ENCODE data around the gene ZFHX3.

DNA sequence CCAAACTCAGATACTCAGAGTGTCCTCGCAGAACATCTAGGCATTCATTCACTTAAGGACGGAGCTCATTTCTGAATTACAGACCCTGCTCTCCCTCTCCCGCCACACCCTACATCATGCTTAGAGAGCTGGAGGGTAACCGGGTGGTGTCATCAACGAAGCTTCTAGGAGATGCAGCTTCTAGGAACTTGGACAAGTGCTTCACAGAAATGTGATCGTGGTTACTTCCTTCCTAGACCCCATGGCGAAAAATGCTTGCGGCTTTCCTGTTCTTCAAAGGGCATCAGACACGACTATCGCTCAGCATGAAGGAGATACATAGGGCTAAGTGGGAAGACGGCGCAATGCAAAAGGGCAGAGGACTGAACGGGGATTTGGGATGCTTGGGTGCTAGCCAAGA, 126.8 kb downstream of the ZFHX3 start:
- TF ChIP-seq, protein P1, sequence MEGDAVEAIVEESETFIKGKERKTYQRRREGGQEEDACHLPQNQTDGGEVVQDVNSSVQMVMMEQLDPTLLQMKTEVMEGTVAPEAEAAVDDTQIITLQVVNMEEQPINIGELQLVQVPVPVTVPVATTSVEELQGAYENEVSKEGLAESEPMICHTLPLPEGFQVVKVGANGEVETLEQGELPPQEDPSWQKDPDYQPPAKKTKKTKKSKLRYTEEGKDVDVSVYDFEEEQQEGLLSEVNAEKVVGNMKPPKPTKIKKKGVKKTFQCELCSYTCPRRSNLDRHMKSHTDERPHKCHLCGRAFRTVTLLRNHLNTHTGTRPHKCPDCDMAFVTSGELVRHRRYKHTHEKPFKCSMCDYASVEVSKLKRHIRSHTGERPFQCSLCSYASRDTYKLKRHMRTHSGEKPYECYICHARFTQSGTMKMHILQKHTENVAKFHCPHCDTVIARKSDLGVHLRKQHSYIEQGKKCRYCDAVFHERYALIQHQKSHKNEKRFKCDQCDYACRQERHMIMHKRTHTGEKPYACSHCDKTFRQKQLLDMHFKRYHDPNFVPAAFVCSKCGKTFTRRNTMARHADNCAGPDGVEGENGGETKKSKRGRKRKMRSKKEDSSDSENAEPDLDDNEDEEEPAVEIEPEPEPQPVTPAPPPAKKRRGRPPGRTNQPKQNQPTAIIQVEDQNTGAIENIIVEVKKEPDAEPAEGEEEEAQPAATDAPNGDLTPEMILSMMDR (conservative IDR thresholded peaks at IDR 0.05 in 1 of 2, IDR thresholded peaks at IDR 0.05 in 1 of 2; ENCODE audit: low read depth in 1 of 2, low read length in 2 of 2), result no peak
- no peak for TF ChIP-seq EZH2 (IDR thresholded peaks at IDR 0.05; ENCODE audit: low read length, missing control alignments)

All from fibroblast of lung (primary cell).